HEK293T (cell line): ENCODE data around the gene ABCB4.

ENCODE experiments used
- FOXK2 ChIP-seq: fragments of 450-650 bp; IDR thresholded peaks from 2 replicates; pipeline ENCODE4 v1.6.1; 2016; ENCODE audit warnings: mild to moderate bottlenecking
- SP1 ChIP-seq: fragments of 450-650 bp; IDR thresholded peaks from 2 replicates; pipeline ENCODE4 v1.6.1; 2017

- TF ChIP-seq SP1 = no peak
- TF ChIP-seq FOXK2 = no peak
These were observed 23.2 kb downstream of the ABCB4 start for GRCh38 chr7:87452279-87452678.
